Esophagus (tissue), 2 donors: ENCODE data around the gene MPDU1. TPM values are rescaled to one million over a fixed set of nuclear protein-coding genes. Genes with fewer than 3 reads are reported as not detected.

Experiments
- polyA plus RNA-seq, 2 donors: library from polyadenylated mRNA; stranded (reverse); fragments of 200-250 nt; gene quantifications; one replicate each; pipeline ENCODE4 v1.2.3, GENCODE V29; 2013
- donor health status: healthy with polysubstance abuse.
- donor health status: Bipolar disorder and iron deficiency.

The MPDU1 gene
- polyA plus RNA-seq, 2 donors = 56.9 to 60.0 TPM

Other genes with a start within 250 kb of the MPDU1 start
- 1 to 10 TPM; 5.3 to 9.7 TPM for gene ACAP1, start 247.3 kb upstream of the MPDU1 start, polyA plus RNA-seq
- gene KCTD11, start 231.7 kb upstream of the MPDU1 start, polyA plus RNA-seq = 10 to 100 TPM; 39.3 to 75.9 TPM
- gene TMEM95, start 228.7 kb upstream of the MPDU1 start, polyA plus RNA-seq = under 1 TPM in 1 of 2 donors, not detected in 1; 0.18 TPM
- 1 to 10 TPM; 6.1 to 9.3 TPM for gene TNK1, start 202.8 kb upstream of the MPDU1 start, polyA plus RNA-seq
- 10 to 100 TPM; 24.7 to 31.0 TPM for gene PLSCR3, start 189.3 kb upstream of the MPDU1 start, polyA plus RNA-seq
- gene TMEM256, start 179.8 kb upstream of the MPDU1 start, polyA plus RNA-seq = 100 to 1,000 TPM; 105 to 158 TPM
- gene NLGN2, start 176.0 kb upstream of the MPDU1 start, polyA plus RNA-seq = 1 to 10 TPM; 4.2 to 5.5 TPM
- not detected for gene SPEM1, start 163.5 kb upstream of the MPDU1 start, polyA plus RNA-seq
- gene SPEM2, start 158.2 kb upstream of the MPDU1 start, polyA plus RNA-seq = not detected
- gene SPEM3, start 155.0 kb upstream of the MPDU1 start, polyA plus RNA-seq = not detected
- 1 to 10 TPM; 6.8 to 9.8 TPM for gene TMEM102, start 148.4 kb upstream of the MPDU1 start, polyA plus RNA-seq
- gene FGF11, start 144.3 kb upstream of the MPDU1 start, polyA plus RNA-seq = 10 to 100 TPM in 1 of 2 donors, 1 to 10 TPM in 1; 5.6 to 16.5 TPM
- gene CHRNB1, start 138.8 kb upstream of the MPDU1 start, polyA plus RNA-seq = 1 to 10 TPM; 7.0 to 7.4 TPM
- gene ZBTB4, start 104.2 kb upstream of the MPDU1 start, polyA plus RNA-seq = 10 to 100 TPM; 15.5 to 19.1 TPM
- under 1 TPM in 1 of 2 donors, not detected in 1; 0.01 TPM for gene SLC35G6, start 102.4 kb upstream of the MPDU1 start, polyA plus RNA-seq
- gene POLR2A, start 99.5 kb upstream of the MPDU1 start, polyA plus RNA-seq = 10 to 100 TPM; 33.8 to 56.6 TPM
- gene TNFSF12, start 34.8 kb upstream of the MPDU1 start, polyA plus RNA-seq = 10 to 100 TPM in 1 of 2 donors, 1 to 10 TPM in 1; 8.0 to 13.0 TPM
- 1 to 10 TPM; 5.4 to 5.6 TPM for gene TNFSF13, start 25.1 kb upstream of the MPDU1 start, polyA plus RNA-seq
- gene SENP3, start 21.9 kb upstream of the MPDU1 start, polyA plus RNA-seq = 10 to 100 TPM; 21.6 to 33.6 TPM
- 10 to 100 TPM; 30.5 to 62.4 TPM for gene CD68, start 4.2 kb upstream of the MPDU1 start, polyA plus RNA-seq
- 10 to 100 TPM; 73.3 to 94.3 TPM for gene SOX15, start 6.2 kb downstream of the MPDU1 start, polyA plus RNA-seq
- 10 to 100 TPM; 14.7 to 19.0 TPM for gene FXR2, start 31.0 kb downstream of the MPDU1 start, polyA plus RNA-seq
- 10 to 100 TPM; 54.0 to 61.2 TPM for gene SAT2, start 44.0 kb downstream of the MPDU1 start, polyA plus RNA-seq
- gene SHBG, start 46.3 kb downstream of the MPDU1 start, polyA plus RNA-seq = under 1 TPM in 1 of 2 donors, not detected in 1; 0.14 TPM
- gene ATP1B2, start 67.1 kb downstream of the MPDU1 start, polyA plus RNA-seq = under 1 TPM; 0.24 to 0.51 TPM
- gene TP53, start 103.6 kb downstream of the MPDU1 start, polyA plus RNA-seq = 10 to 100 TPM; 20.5 to 22.3 TPM
- gene WRAP53, start 104.6 kb downstream of the MPDU1 start, polyA plus RNA-seq = 10 to 100 TPM in 1 of 2 donors, 1 to 10 TPM in 1; 5.5 to 13.3 TPM
- gene EFNB3, start 121.3 kb downstream of the MPDU1 start, polyA plus RNA-seq = 1 to 10 TPM in 1 of 2 donors, under 1 TPM in 1; 0.67 to 1.3 TPM
- under 1 TPM; 0.06 to 0.10 TPM for gene DNAH2, start 133.9 kb downstream of the MPDU1 start, polyA plus RNA-seq